Esophagus squamous epithelium (tissue), 5 donors: ENCODE data around the gene BTG2. TPM values are rescaled to one million over a fixed set of nuclear protein-coding genes. Genes with fewer than 3 reads are reported as not detected.
A peak's percentile ranks its signal among the peaks of the same experiment; 100 is the strongest.
"Not testable (repeated sequence)": the region's sequence is repeated elsewhere in the genome, so short reads cannot be mapped to it uniquely, and the experiment has no call there.

Source experiments
- DNase-seq: peaks from one replicate; lab custom pipeline; 2025; lab: John Stamatoyannopoulos, UW
- H3K27ac ChIP-seq, 4 donors: fragments of 200-600 bp; sonication (generic); one replicate each; pipeline ENCODE4 v1.5.1; 2016 to 2019; ENCODE audit warnings: mild to moderate bottlenecking in 1 of 4
- H3K27me3 ChIP-seq, 4 donors: fragments of 200-600 bp; sonication (generic); 1 replicate in 3 of 4; 2 replicates in 1 of 4; pipeline versions ENCODE4 v1.5.1 to v1.6.0; 2017 to 2021; ENCODE audit warnings: antibody characterized with exemption in 1 of 4
- H3K36me3 ChIP-seq, 3 donors: fragments of 200-600 bp; sonication (generic); one replicate each; pipeline ENCODE4 v1.5.1; 2016 to 2019
- H3K4me1 ChIP-seq, 3 donors: fragments of 200-600 bp; sonication (generic); one replicate each; pipeline ENCODE4 v1.5.1; 2017 to 2019
- H3K4me3 ChIP-seq, 4 donors: fragments of 200-600 bp; sonication (generic); 1 replicate in 3 of 4; 2 replicates in 1 of 4; pipeline ENCODE4 v1.5.1; 2016 to 2019; ENCODE audit warnings: mild to moderate bottlenecking in 2 of 4, moderate library complexity in 1 of 4
- H3K9me3 ChIP-seq, 3 donors: fragments of 200-600 bp; sonication (generic); one replicate each; pipeline ENCODE4 v1.5.1; 2016 to 2019
- POLR2A ChIP-seq, 4 donors: fragments of 450-650 bp; IDR thresholded peaks; one replicate each; pipeline ENCODE4 v1.6.1; 2017; ENCODE audit warnings: antibody characterized with exemption in 4 of 4, mild to moderate bottlenecking in 4 of 4, moderate library complexity in 3 of 4
- WGBS, 2 donors: methylation state at CpG; one replicate each; pipeline ENCODE4 v1.1.5; 2018; 5-methylcytosine and 5-hydroxymethylcytosine counted together
- intact Hi-C: fragments of 100-400 bp; cut with DNase I; formaldehyde crosslinking; loops from one replicate; pipeline ENCODE4 v1.15.0; 2022
- total RNA-seq, 4 donors: library from RNA; depleted of rRNA; stranded (reverse); fragments of >200 nt; gene quantifications; one replicate each; pipeline ENCODE4 v1.1.0, GENCODE V29; 2016
- TF ChIP-seq, protein P1 (sequence below), 6 experiments: fragments of 450-650 bp in 4 of 6; fragments of 200-600 bp in 2 of 6; sonication (generic) in 2 of 6; IDR thresholded peaks; one replicate each; pipeline ENCODE4 v1.5.1; 2016 to 2019; ENCODE audit warnings: antibody characterized with exemption in 6 of 6, mild to moderate bottlenecking in 4 of 6, moderate library complexity in 4 of 6
- donor health status: DM: yes; HTN: yes; CAD: no.

BTG2 gene, protein sequence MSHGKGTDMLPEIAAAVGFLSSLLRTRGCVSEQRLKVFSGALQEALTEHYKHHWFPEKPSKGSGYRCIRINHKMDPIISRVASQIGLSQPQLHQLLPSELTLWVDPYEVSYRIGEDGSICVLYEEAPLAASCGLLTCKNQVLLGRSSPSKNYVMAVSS
- total RNA-seq: 10 to 100 TPM; 29.7 to 46.2 (median 41.3) TPM

DNA sequence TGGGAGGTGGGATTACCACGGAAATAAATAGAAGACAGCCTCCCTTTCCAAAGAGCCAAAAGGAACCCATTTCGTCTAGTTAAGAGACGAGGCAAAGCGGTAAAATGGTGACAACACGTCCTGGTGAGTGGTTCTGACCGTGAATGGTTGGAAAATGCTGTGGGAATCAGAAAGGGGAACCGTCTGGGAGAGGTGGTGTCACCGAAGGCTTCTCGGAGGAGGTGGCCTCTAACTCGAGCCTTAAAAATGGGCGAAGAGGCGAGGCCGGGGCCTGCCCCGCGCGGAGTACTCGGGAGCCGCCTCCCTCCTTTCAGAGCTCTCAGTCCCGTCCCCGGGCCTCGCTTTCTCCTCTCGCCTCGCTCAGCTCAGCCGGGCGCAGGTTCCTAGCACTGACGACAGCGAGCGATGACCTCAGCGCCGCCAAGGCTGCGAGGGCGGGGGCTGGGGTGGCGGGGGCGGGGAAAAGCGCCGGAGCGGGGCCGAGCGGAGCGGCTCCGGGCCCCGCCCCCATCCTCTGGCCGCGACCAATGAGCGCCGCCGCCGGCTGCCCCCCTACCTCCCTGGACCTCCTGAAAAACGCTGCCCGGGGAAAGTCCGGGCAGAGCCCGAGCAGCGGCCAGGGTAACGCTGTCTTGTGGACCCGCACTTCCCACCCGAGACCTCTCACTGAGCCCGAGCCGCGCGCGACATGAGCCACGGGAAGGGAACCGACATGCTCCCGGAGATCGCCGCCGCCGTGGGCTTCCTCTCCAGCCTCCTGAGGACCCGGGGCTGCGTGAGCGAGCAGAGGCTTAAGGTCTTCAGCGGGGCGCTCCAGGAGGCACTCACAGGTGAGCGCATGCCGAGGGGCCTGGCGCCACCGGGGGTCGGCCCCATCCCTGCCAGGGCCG is at the start of gene BTG2:
TSS of gene BTG2 (plus strand) at position 601 of the 890 bp plus-strand sequence. CDS start at position 689, 88 bp downstream.
- intact Hi-C loops: loop anchor here (5.0 kb wide), 1 partner anchor 33 kb away; no protein-coding TSS in a partner anchor
- Histone ChIP-seq H3K36me3 (peaks cover 5 to 33% (median 11%) of the 10 kb centered on the region in 3 donors), H3K4me3 (peak within 1 kb of the TSS; percentile 88 to 96 (median 93)), H3K27ac (peak within 1 kb of the TSS; percentile 97 to 99 (median 99)), H3K9me3 (no peaks in the 10 kb centered on the region), H3K4me1 (peaks cover 31 to 76% (median 40%) of the 10 kb centered on the region in 3 donors), H3K27me3 (no peaks in the 10 kb centered on the region)
- DNase-seq: peak; percentile 62
- TF ChIP-seq, protein P1, sequence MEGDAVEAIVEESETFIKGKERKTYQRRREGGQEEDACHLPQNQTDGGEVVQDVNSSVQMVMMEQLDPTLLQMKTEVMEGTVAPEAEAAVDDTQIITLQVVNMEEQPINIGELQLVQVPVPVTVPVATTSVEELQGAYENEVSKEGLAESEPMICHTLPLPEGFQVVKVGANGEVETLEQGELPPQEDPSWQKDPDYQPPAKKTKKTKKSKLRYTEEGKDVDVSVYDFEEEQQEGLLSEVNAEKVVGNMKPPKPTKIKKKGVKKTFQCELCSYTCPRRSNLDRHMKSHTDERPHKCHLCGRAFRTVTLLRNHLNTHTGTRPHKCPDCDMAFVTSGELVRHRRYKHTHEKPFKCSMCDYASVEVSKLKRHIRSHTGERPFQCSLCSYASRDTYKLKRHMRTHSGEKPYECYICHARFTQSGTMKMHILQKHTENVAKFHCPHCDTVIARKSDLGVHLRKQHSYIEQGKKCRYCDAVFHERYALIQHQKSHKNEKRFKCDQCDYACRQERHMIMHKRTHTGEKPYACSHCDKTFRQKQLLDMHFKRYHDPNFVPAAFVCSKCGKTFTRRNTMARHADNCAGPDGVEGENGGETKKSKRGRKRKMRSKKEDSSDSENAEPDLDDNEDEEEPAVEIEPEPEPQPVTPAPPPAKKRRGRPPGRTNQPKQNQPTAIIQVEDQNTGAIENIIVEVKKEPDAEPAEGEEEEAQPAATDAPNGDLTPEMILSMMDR (IDR thresholded peaks at IDR 0.05): no peak
- TF ChIP-seq POLR2A (IDR thresholded peaks at IDR 0.05): peak; percentile 23 to 100 (median 98)
- 4 to 13% methylated on average over 10 to 21 of the region's 79 CpGs for WGBS, 2 donors

DNA sequence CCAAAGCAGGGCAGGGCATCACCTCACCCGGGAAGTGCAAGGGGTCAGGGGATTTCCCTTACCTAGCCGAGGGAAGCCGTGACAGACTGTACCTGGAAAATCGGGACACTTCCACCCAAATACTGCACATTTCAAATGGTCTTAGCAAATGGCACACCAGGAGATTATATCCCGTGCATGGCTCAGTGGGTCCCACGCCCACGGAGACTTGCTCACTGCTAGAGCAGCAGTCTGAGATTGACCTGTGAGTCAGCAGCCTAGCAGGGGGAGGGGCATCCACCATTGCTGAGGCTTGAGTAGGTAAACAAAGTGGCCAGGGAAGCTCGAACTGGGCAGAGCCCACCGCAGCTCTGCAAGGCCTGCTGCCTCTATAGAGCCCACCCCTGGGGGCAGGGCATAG is 48.7 kb upstream of the BTG2 start:
- H3K27ac ChIP-seq, H3K4me1 ChIP-seq, H3K4me3 ChIP-seq, H3K9me3 ChIP-seq, intact Hi-C loops, H3K36me3 ChIP-seq, DNase-seq: not testable (repeated sequence)
- H3K27me3 ChIP-seq: peaks cover 0 to 44% (median 0%) of the 10 kb centered on the region in 4 donors
- 57 to 78% methylated on average over 4 of the region's 9 CpGs for WGBS, 2 donors

DNA sequence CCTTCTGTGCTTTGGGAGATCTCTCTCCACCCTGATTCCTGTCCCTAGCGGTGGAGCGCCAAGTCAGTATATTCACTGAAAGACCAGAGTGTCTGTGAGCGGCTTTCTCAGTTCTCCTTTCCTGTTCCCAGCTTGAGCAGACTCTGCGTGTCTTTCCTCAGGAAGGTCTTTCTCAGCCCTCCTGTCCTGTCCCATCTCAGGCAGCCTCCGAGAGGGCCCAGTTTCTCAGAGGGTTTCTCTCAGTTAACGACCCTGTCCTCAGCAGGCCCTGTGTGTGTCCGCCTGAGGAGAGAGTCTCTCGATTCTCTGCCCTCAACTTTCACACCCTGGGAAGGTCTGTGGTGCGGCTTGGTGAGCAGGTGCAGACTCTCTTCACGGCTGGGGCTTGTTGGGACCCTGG is 41.8 kb upstream of the BTG2 start:
- H3K4me3 ChIP-seq: no peak overlapping the region
- WGBS, 2 donors: 65 to 69% methylated on average over 8 to 10 of the region's 10 CpGs
- H3K27me3 ChIP-seq: no peaks in the 10 kb centered on the region
- no peak overlapping the region for H3K27ac ChIP-seq
- H3K4me1 ChIP-seq: peaks cover 0 to 11% (median 0%) of the 10 kb centered on the region in 3 donors
- intact Hi-C loops: loop anchor here (10.0 kb wide), 1 partner anchor 219 kb away; no protein-coding TSS in a partner anchor
- no peak for DNase-seq
- TF ChIP-seq POLR2A (IDR thresholded peaks at IDR 0.05): no peak
- TF ChIP-seq, protein P1 (IDR thresholded peaks at IDR 0.05): no peak
- H3K36me3 ChIP-seq: no peaks in the 10 kb centered on the region
- no peaks in the 10 kb centered on the region for H3K9me3 ChIP-seq

DNA sequence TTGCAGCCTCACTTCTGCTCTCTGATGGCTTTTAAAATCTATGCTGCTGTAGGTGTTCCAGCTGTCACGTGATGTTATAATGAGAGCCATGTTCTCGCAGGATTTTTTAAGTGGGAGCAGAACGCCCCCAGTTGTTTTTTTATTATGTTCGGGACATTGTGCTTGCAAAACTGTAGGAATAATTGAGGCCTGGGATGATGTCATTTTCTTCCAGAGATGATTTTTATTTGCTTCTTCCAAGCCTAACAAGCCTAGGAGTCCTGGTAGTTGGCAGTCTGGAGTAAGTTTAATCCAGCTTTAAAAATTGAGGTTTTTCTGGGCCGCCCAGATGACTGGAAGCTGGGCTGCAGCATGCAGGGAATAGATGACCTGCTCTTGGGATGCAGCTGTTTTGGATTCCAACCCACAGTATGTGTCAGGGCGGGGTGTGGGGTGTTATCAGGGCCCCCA is 41.2 kb upstream of the BTG2 start:
- 80 to 85% methylated on average over 4 to 6 of the region's 6 CpGs for WGBS, 2 donors
- intact Hi-C loops: loop anchor here (10.0 kb wide), 1 partner anchor 219 kb away; no protein-coding TSS in a partner anchor
- Histone ChIP-seq H3K27ac (no peak overlapping the region), H3K9me3 (no peaks in the 10 kb centered on the region), H3K27me3 (no peaks in the 10 kb centered on the region), H3K4me1 (peaks cover 0 to 17% (median 4%) of the 10 kb centered on the region in 3 donors), H3K4me3 (no peak overlapping the region), H3K36me3 (no peaks in the 10 kb centered on the region)
- TF ChIP-seq, protein P1 (IDR thresholded peaks at IDR 0.05): no peak
- no peak for TF ChIP-seq POLR2A (IDR thresholded peaks at IDR 0.05)
- DNase-seq: no peak

DNA sequence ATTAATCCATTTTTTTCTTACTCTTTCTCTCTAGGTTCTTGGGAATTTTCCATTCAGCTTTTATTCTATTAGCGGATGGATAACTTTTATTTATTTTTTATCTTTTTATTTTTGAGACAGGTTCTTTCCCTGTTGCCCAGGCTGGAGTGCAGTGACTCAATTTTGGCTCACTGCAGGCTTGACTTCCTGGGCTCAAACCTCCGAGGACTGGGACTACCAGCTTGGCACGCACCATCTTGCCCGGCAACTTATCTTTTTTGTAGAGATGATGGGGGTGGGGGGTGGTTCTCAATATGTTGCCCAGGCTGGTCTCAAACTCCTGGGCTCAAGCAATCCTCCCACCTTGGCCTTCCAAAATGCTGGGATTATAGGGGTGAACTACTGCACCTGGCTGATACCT is 39.8 kb upstream of the BTG2 start:
- Histone ChIP-seq H3K27me3 (no peaks in the 10 kb centered on the region), H3K4me3 (no peak overlapping the region), H3K4me1 (peaks cover 0 to 18% (median 4%) of the 10 kb centered on the region in 3 donors), H3K27ac (no peak overlapping the region), H3K9me3 (no peaks in the 10 kb centered on the region), H3K36me3 (no peaks in the 10 kb centered on the region)
- intact Hi-C loops: loop anchor here (10.0 kb wide), 1 partner anchor 221 kb away; no protein-coding TSS in a partner anchor
- TF ChIP-seq POLR2A (IDR thresholded peaks at IDR 0.05): no peak
- 23 to 40% methylated on average over 3 to 4 of the region's 4 CpGs for WGBS, 2 donors
- DNase-seq: no peak

DNA sequence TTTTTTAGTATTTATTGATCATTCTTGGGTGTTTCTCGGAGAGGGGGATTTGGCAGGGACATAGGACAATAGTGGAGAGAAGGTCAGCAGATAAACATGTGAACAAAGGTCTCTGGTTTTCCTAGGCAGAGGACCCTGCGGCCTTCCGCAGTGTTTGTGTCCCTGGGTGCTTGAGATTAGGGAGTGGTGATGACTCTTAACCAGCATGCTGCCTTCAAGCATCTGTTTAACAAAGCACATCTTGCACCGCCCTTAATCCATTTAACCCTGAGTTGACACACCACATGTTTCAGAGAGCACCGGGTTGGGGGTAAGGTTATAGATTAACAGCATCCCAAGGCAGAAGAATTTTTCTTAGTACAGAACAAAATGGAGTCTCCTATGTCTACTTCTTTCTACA is 39.2 kb upstream of the BTG2 start:
- not testable (repeated sequence) for H3K9me3 ChIP-seq, H3K36me3 ChIP-seq, H3K27ac ChIP-seq, H3K4me3 ChIP-seq, H3K27me3 ChIP-seq, DNase-seq
- H3K4me1 ChIP-seq: peaks cover 0 to 22% (median 6%) of the 10 kb centered on the region in 3 donors
- 40 to 43% methylated on average over 2 of the region's 5 CpGs for WGBS, 2 donors
- intact Hi-C loops: loop anchor here (10.0 kb wide), 1 partner anchor 221 kb away; no protein-coding TSS in a partner anchor
